ENCODE data around the gene KANTR.

GRCh38 chrX:53122013-53122412 is 28.1 kb downstream of the KANTR start:
- TF ChIP-seq, protein P1, sequence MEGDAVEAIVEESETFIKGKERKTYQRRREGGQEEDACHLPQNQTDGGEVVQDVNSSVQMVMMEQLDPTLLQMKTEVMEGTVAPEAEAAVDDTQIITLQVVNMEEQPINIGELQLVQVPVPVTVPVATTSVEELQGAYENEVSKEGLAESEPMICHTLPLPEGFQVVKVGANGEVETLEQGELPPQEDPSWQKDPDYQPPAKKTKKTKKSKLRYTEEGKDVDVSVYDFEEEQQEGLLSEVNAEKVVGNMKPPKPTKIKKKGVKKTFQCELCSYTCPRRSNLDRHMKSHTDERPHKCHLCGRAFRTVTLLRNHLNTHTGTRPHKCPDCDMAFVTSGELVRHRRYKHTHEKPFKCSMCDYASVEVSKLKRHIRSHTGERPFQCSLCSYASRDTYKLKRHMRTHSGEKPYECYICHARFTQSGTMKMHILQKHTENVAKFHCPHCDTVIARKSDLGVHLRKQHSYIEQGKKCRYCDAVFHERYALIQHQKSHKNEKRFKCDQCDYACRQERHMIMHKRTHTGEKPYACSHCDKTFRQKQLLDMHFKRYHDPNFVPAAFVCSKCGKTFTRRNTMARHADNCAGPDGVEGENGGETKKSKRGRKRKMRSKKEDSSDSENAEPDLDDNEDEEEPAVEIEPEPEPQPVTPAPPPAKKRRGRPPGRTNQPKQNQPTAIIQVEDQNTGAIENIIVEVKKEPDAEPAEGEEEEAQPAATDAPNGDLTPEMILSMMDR (IDR thresholded peaks at IDR 0.05; ENCODE audit: low read depth, low read length) = no peak
- TF ChIP-seq MAX (IDR thresholded peaks at IDR 0.05; ENCODE audit: low read depth, low read length) = no peak
- TF ChIP-seq POLR2A (IDR thresholded peaks at IDR 0.05; ENCODE audit: extremely low read depth, insufficient read length) = no peak
- TF ChIP-seq MYC (IDR thresholded peaks at IDR 0.05; ENCODE audit: low read depth, low read length) = no peak
